Endodermal cell (in vitro differentiated cells): ENCODE measurements around the gene C1orf167. TPM values are rescaled to one million over a fixed set of nuclear protein-coding genes. Genes with fewer than 3 reads are reported as not detected.

Source experiments
- DNase-seq: peaks from one replicate; pipeline ENCODE4 v3.0.0-alpha.2; 2017
- H3K27ac ChIP-seq: 2 replicates; pipeline ENCODE4 v1.5.1; 2013; ENCODE audit warnings: mild to moderate bottlenecking, low read depth, low read length, moderate library complexity
- H3K27me3 ChIP-seq: 2 replicates; pipeline ENCODE4 v1.6.1; 2013; ENCODE audit warnings: mild to moderate bottlenecking, low read length, moderate library complexity; ENCODE audit not compliant: insufficient read depth, control insufficient read depth, poor library complexity, severe bottlenecking
- H3K36me3 ChIP-seq: 2 replicates; pipeline ENCODE4 v1.7.0; 2013; ENCODE audit warnings: mild to moderate bottlenecking, low read length, moderate library complexity; ENCODE audit not compliant: control insufficient read depth, insufficient read depth
- H3K4me1 ChIP-seq: one replicate; pipeline ENCODE4 v1.7.0; 2013; ENCODE audit warnings: low read length; ENCODE audit not compliant: control insufficient read depth, insufficient read depth
- H3K4me3 ChIP-seq: 2 replicates; pipeline ENCODE4 v1.5.1; 2013; ENCODE audit warnings: mild to moderate bottlenecking, low read length, moderate library complexity
- H3K9ac ChIP-seq: 2 replicates; pipeline ENCODE4 v1.6.1; 2013; ENCODE audit warnings: mild to moderate bottlenecking, low read length, moderate library complexity; ENCODE audit not compliant: poor library complexity, severe bottlenecking; ENCODE audit errors: extremely low read depth
- H3K9me3 ChIP-seq: 2 replicates; pipeline ENCODE4 v1.6.1; 2013; ENCODE audit warnings: mild to moderate bottlenecking, low read length, moderate library complexity; ENCODE audit not compliant: control insufficient read depth
- H3K27ac Mint-ChIP-seq: 2 replicates; pipeline ENCODE4 v1.8.0; 2020; ENCODE audit warnings: mixed read lengths
- H3K27me3 Mint-ChIP-seq: 2 replicates; pipeline ENCODE4 v1.8.0; 2021; ENCODE audit warnings: mild to moderate bottlenecking, mixed read lengths; ENCODE audit not compliant: insufficient read depth
- H3K36me3 Mint-ChIP-seq: 2 replicates; pipeline ENCODE4 v1.8.0; 2020; ENCODE audit warnings: low read depth, mixed read lengths
- H3K4me1 Mint-ChIP-seq: 2 replicates; pipeline ENCODE4 v1.8.0; 2020; ENCODE audit warnings: mixed read lengths
- H3K4me3 Mint-ChIP-seq: 2 replicates; pipeline ENCODE4 v1.8.0; 2020; ENCODE audit warnings: mild to moderate bottlenecking, moderate library complexity, mixed read lengths
- H3K9me3 Mint-ChIP-seq: 2 replicates; pipeline ENCODE4 v1.8.0; 2020; ENCODE audit warnings: mild to moderate bottlenecking, mixed read lengths
- WGBS, 2 experiments: methylation state at CpG; one replicate each; pipeline versions ENCODE4 v1.1.5 to v1.1.7; 2013; ENCODE audit warnings: missing lambda C conversion rate in 2 of 2, mixed read lengths in 1 of 2; ENCODE audit not compliant: insufficient coverage in 1 of 2, insufficient read length in 1 of 2; 5-methylcytosine and 5-hydroxymethylcytosine counted together
- total RNA-seq, 2 donors: library from RNA; stranded (reverse); fragmentation: NEBNext Ultra II Directional in 1 of 2; extraction: Animal tissue kit (Norgen Biotek cat#: 25700) in 1 of 2; gene quantifications; 2 replicates in 1 of 2; 3 replicates in 1 of 2; pipeline ENCODE4 v1.2.1, GENCODE V29; 2021
- TF ChIP-seq, protein P1 (sequence below): fragments of 200-600 bp; sonication (generic); conservative IDR thresholded peaks from 2 replicates; pipeline ENCODE4 v1.5.0; 2021; ENCODE audit warnings: antibody characterized with exemption, mild to moderate bottlenecking

C1orf167 gene
- total RNA-seq, 2 donors from 2014 or later = 0.95 to 1.4 TPM

DNA sequence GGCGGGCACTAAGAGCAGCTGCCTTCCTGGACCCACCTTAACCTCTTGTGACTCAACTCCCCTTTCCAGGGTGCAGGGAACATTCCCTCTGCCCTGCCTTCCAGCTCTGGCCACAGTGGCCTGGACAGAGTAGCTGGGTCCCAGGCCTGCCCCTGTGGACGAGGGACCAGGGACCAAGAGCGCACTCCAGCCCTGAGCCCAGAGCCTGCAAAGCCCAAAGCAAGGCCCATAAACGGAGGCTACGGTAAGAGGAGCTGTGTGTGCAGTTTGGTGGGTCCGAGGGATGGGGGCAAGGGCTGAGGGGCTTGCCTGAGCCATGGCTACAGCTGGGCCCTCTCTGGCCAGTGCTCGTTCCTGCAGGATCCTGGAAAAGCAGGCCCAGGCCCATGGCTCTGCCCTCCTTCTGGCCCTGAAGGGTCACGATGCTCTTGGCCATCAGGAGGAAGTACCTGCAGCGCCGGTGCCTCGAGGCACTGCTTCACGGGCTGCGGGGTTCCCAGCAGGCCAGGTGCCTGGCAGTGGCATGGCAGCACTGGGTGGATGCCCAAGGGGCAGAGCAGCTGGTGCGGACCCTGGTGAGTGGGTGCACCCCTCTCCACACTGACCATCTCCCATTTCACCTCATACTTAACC, 25.9 kb downstream of the C1orf167 start:
- TF ChIP-seq, protein P1, sequence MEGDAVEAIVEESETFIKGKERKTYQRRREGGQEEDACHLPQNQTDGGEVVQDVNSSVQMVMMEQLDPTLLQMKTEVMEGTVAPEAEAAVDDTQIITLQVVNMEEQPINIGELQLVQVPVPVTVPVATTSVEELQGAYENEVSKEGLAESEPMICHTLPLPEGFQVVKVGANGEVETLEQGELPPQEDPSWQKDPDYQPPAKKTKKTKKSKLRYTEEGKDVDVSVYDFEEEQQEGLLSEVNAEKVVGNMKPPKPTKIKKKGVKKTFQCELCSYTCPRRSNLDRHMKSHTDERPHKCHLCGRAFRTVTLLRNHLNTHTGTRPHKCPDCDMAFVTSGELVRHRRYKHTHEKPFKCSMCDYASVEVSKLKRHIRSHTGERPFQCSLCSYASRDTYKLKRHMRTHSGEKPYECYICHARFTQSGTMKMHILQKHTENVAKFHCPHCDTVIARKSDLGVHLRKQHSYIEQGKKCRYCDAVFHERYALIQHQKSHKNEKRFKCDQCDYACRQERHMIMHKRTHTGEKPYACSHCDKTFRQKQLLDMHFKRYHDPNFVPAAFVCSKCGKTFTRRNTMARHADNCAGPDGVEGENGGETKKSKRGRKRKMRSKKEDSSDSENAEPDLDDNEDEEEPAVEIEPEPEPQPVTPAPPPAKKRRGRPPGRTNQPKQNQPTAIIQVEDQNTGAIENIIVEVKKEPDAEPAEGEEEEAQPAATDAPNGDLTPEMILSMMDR = no peak
- peaks cover 26% of the 10 kb centered on the region for H3K4me1 ChIP-seq
- H3K27me3 ChIP-seq = no peaks in the 10 kb centered on the region
- no peak overlapping the region for H3K4me3 ChIP-seq
- no peak overlapping the region for H3K9ac ChIP-seq
- 84 to 92% methylated on average over 8 to 14 of the region's 14 CpGs for whole genome bisulfite sequencing, 2 experiments
- no peak overlapping the region for H3K4me3 Mint-ChIP-seq
- peak overlapping the region; percentile 64 for H3K27ac Mint-ChIP-seq
- no peaks in the 10 kb centered on the region for H3K9me3 Mint-ChIP-seq
- peaks cover 24% of the 10 kb centered on the region for H3K36me3 Mint-ChIP-seq
- no peaks in the 10 kb centered on the region for H3K9me3 ChIP-seq
- no peak for DNase-seq
- H3K4me1 Mint-ChIP-seq = peaks cover 24% of the 10 kb centered on the region
- no peak overlapping the region for H3K27ac ChIP-seq
- H3K27me3 Mint-ChIP-seq = no peaks in the 10 kb centered on the region
- peaks cover 14% of the 10 kb centered on the region for H3K36me3 ChIP-seq

DNA sequence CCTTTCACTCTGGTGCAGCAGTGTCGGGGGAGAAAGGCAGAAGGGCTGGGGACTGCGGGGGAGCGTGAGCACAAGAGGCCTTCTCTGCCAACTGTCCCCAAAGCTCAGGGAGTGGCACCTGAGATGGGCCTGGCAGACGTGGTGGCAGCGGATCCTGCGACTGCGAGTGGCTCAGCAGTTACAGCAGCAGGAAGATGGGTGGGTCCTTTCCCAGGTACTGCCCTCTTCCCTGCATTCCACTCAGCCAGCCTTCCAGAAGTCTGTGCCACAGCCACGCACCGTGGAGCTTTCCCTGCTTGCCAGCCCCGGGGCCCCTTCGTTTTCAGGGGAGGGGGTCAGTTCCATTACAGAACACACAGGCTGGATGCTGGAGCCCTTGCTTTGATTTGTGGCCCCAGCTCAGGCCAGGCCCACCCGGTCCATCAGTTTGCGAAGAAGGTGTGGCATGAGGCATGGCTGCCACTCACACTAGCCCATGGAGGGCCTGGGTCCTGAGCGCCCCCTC, 26.6 kb downstream of the C1orf167 start:
- Histone ChIP-seq H3K27me3 (no peaks in the 10 kb centered on the region), H3K4me3 (no peak overlapping the region), H3K9me3 (no peaks in the 10 kb centered on the region), H3K36me3 (peaks cover 14% of the 10 kb centered on the region), H3K27ac (peak overlapping the region; percentile 73), H3K9ac (no peak overlapping the region), H3K4me1 (peaks cover 26% of the 10 kb centered on the region)
- DNase-seq = no peak
- Mint-ChIP-seq H3K4me3 (no peak overlapping the region), H3K36me3 (peaks cover 24% of the 10 kb centered on the region), H3K27ac (no peak overlapping the region), H3K27me3 (no peaks in the 10 kb centered on the region), H3K9me3 (no peaks in the 10 kb centered on the region), H3K4me1 (peaks cover 24% of the 10 kb centered on the region)
- TF ChIP-seq, protein P1 = no peak
- 96 to 99% methylated on average over 11 to 14 of the region's 14 CpGs for WGBS, 2 experiments

DNA sequence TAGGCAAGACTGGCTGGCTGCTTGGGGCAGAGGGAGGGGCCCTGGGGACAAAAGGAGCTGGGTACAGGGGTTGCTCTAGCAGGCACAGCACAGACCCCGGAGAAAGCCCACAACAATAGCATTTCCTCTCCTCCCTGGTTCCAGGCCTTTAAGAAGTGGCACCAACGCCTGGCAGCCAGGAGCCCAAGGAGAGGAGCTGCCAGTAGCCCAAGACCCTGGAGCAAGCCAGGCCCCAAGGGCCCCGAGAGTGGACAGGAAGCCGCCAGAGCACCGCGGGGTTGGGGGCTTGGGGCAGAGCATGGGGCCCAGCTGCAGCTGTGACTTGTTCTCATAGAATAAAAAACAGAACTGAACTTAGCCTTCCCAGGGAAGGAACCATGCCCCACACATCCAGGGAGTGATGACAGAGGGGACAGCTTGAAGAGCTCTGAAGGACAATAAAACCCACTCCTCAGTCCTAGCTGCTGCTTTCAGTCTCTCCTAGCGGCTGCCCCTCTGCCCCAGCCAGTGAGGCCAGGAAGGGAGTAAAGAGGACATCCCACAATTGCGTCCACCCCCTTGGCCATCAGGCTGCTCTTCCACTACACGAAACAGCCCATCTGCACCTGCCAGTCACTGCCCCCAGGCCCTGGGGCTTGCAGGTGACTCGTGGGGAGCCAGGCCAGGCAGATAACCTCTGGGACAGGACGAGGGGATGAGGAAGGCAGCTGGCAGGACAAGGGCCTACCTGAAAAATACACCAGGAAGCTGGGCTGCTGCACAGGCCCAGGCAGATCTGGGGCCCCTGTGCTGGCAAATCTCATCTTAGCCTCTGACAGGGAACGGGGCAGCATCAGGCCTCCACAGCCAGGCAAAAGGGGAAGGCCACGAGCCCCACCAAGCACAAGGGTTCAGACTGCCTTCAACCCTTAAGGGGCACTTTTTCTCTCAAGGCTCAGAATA, 27.4 kb downstream of the C1orf167 start:
- no peaks in the 10 kb centered on the region for H3K9me3 Mint-ChIP-seq
- TF ChIP-seq, protein P1 = no peak
- WGBS, 2 experiments = 90 to 94% methylated on average over 8 to 13 of the region's 13 CpGs
- H3K27me3 Mint-ChIP-seq = no peaks in the 10 kb centered on the region
- no peak overlapping the region for H3K4me3 ChIP-seq
- H3K9ac ChIP-seq = no peak overlapping the region
- no peaks in the 10 kb centered on the region for H3K27me3 ChIP-seq
- H3K4me1 ChIP-seq = peaks cover 26% of the 10 kb centered on the region
- DNase-seq = no peak
- peaks cover 18% of the 10 kb centered on the region for H3K36me3 ChIP-seq
- H3K4me1 Mint-ChIP-seq = peaks cover 24% of the 10 kb centered on the region
- H3K4me3 Mint-ChIP-seq = no peak overlapping the region
- peaks cover 25% of the 10 kb centered on the region for H3K36me3 Mint-ChIP-seq
- no peak overlapping the region for H3K27ac Mint-ChIP-seq
- peak overlapping the region; percentile 73 for H3K27ac ChIP-seq
- no peaks in the 10 kb centered on the region for H3K9me3 ChIP-seq
